ENCODE measurements around the gene MBNL2.

MBNL2 gene

DNA sequence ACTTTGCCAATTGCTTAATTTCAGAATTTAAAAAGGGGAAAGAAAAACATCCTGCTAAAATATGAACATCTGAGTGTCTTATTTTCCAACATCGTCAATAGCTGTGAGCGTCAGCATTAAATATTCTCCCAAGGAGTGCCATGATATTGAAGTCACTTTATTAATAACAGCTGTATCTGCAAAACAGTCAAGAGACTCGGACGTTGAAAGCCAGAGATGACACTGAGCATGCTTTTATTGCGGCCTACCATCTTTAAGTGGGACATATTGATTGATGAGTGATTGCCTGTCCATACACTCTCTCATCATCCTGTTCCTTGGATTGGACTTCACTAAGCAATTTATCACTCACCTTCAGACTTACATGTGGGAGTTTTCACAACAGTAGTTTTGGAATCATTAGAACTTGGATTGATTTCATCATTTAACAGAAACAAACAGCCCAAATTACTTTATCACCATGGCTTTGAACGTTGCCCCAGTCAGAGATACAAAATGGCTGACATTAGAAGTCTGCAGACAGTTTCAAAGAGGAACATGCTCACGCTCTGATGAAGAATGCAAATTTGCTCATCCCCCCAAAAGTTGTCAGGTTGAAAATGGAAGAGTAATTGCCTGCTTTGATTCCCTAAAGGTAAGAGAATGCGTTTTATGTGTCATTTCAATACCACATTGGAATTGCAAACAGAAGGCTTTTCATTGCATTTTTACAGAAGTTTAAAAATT is 53.8 kb downstream of the MBNL2 start:
- no peak for DNase-seq

DNA sequence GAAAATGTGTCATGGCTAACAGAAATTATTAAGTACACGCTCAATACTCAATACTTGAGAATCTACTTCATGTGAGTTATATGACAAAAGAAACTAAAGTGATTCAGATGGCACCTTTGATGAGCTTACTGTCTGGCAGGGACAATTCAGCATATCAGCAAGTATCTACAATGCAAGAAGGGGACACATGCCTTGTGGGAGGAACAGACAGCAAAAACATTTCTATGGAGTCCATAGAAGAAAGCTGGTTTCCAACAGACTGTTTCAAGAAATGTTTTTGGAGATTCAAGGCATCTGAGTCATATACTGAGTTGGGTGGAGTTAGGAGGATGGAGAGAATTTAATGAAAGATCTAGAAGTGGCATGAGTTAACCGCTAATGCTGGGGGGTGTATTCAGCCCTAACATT is 54.7 kb downstream of the MBNL2 start:
- DNase-seq, result no peak

DNA sequence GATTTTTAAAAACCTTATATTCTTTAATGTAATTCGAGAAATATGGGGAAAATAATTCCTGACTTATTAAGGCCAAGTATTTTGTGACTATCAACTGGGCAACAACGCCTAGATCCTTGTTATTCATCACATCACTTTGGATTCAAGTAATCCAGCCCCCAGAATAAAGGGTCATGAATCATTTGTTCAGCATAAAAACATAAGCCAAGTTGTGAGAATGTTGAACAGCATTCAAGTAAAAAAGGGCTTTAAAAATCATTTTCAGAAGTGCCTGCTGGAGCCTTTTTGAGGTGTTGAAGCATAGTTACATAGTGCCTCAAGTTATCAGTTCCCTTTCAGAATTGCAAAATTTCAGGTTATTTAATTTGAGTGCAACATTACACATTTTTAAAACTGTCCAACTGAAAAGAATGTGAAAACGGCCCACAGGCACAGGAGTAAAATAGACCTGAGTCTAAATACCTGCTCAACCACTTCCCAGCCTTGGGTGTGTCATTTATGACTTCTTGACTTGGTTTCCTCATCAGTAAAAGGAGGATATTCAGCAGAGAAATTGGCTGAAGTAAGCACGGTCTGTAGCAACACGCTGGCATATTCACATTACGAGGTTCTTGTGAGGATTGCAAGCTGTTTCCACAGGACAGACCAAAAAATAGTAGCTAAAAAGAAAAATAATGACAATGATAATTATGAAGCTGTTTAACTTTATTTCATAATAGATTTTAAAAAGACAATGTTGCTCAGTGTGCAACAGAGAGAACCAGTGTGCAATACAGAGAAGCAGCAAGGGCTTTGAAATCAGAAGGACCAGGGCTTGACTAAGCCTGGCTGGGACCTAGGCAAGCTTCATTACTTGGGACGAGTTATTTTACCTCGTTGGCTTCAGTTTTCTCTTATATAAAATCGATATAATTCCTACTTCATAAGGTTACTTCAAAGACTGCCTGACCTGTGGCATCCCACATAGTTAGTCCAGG is 56.6 kb downstream of the MBNL2 start:
- DNase-seq, result no peak

DNA sequence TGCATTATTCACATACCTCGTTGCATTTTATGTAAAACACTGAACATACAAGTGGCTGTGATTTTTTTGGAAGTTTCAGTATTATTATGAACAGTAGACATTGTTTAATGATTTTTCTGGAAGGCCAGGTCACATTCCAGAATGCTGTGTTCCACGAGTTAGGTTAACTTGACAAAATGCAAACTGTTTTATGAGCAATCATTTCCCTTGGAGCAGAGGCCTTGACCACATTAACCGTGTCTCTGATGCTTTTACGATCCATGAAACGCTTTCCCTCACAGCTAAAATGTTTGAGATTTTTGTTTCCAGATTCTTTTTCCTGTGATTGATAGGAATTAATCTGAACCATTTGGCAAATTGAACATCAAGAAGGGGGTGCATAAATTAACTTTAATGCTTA is 57.8 kb downstream of the MBNL2 start:
- no peak for DNase-seq

DNA sequence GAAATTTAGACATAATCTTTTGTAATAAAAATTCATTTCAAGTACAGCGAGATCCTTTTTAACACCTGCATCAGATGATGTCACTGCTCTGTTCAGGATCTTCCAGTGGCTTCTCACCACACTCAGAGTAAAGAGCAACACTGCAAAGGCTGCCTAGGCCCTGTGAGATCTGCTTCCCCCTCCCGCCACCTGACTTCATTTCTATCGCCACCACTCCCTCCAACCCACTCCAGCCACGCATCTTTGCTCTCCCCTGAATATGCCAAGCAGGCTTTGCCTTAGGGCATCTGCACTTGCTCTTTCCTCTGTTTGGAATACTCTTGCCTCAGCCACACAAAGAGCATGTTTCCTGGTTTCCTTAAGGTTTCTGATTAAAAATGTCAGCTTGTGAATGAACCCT is 58.3 kb downstream of the MBNL2 start:
- DNase-seq, result no peak

DNA sequence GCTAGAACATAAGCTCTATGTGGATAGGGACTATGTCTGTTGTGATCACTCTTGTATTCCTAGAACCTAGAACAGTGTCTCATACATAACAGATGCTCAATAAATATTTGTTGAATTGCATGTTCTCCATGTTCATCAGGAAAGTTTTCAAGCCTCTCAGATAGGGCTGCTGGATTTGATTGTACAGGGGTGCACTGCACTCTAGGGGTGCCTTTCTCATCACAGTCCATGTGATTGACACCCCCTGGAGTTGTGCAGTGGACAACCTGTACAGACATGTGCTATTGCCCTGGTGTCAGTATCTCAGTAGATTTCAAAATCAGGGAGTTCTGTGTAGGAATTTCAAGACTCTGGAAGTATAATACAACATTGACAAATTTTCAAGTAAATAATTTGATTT is 58.9 kb downstream of the MBNL2 start:
- no peak for DNase-seq

DNA sequence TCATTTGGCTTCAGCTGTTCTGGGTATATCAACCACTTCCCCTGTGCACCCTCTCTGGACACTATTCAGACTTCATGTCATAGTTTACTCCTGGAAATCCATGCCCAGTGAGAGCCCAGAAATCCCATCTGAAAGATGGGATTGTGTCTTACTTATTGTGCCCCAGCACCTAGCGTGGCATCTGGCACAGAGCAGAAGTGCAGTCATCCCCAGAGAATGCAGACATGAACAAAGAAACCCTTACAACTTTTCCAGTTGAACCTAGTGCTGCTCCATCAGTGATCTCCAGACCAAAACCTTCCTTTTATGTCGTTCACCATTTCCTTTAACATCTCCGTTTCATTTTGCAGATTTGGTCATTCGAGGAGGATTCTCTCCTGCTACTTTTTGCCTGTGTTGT is 60.6 kb downstream of the MBNL2 start:
- no peak for DNase-seq

DNA sequence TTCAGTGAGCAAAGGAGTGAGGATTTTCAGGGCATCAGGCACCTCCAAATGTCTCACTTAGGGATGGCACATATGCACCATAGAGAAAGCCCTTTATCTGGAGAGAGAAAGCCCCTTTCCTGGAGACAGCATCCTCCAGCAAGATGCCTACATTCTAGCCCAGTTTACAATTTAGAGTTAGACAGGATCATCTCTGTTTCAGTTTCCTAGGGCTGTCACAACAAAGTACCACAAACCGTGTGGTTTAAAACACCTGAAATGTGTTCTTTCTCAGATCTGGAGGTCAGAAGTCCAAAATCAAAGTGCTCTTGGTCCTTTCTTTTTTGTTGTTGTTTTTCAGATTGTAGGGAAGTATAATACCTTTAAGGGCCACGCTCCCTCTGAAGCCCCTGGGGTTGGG is 61.8 kb downstream of the MBNL2 start:
- DNase-seq, result no peak

DNA sequence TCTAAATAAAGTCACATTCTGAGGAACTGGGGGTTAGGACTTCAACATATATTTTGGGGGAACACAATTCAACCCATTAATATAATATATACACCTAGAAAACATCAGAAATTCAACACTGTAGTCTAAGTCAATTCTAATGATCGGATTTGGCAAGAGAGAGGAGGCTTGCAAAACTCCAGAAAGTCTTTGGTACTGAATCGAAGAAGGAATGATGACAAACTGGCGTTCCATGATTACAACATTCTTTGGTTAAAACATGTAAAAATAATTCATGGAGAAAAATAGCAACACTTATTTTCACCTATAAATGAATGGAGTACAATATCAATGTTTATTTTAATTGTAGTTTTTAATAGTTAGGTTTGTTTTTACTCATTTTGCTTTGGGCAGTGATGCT is 62.4 kb downstream of the MBNL2 start:
- no peak for DNase-seq

DNA sequence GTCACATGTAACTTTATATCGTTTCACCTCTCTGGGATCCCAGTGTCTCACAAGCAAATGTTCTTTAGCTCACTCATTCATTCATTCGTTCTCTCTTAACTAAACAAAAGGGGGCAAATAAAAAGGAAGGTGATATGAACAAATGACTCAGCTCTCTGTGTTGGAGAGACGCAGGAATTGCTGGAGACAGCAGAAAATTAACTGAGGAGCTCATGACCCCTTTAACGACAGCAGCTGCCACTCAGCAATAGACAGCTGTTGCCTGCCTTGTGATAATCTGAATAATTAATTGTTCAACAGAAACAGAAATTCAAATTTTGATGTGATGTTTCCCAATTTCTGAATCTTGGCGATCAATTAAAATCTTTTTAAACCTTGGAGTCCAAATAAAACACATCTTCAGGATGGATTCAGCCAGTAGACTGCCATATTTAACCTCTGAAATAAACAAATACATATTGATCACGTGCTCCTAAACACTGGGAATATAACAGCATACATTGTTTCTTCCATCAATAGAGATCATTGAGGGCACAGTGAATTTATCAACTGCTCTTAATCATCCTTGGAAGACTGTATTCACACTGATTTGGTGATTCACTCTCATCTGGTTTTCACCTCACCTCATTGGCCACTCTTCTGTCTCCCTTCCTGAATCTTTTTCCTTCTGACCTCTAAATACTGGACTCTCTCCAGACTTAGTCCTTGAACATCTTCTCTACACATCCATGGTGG is 63.3 kb downstream of the MBNL2 start:
- DNase-seq, result no peak

DNA sequence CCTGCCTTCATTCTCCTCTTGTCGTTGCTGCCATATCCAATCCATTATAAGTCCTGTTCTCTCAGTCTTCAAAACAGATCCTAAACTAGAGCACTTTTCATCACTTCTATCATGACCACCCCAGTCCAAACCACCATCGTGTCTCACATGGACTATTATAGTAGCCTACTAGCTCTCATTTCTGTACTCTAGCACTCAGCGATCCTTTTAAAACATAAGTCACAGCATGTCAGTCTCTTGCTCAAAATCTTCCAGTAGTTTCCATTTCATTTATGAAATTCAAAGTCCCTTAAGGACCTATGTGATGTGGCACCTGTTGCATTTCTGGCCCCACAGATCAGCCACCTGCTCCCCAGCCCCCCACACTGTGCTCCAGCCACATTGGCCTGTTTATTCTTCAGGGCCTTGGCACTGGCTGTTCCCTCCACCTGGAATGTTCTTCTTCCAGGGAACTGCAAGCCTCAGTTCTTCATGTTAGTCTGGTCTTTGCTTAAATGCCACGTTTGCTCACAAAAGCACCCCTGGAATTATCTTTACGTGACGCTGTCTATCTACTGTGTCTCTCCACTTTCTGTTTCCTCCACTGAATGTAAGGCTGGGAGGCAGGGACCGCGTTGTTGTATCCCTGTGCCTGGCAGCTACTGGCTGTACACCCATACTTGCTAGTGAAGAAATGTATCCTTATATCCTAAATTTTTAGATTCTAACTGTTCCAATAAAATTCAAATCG is 64.3 kb downstream of the MBNL2 start:
- DNase-seq, result no peak

DNA sequence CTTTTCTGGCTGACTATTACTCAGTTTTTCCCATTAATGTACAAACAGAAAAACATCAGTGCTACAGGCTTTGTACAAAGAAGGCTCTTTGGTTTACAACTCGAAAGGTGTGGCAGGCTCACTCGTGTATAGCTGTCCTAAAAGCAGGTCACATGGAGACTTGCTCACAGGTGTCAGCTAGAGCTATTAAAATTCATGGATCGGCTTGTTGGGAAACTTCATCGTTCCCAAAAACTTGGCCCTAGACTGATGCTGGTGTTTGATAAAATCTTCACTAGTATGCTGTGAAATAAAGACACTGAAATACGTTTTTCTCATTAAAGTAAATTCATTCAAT is 64.9 kb downstream of the MBNL2 start:
- DNase-seq, result no peak

DNA sequence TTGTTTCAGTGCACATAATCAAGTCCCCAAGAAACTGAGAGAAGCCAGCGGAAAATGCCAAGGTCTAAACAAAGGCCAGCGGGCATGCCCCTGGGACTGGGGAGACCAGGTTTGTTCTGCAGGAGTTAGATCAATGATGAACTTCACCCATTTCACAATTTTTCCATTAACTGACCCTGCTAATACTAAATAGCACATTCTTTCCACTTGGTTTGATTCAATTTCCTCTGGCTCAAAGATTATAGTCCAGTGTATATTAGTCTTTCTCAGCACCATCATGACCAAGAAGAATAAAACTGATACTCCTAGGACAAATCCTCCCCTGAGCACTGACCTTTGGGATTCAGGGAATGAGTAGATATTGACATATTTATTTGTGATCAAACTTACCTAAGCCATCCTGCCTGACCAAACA is 66.4 kb downstream of the MBNL2 start:
- DNase-seq, result no peak

DNA sequence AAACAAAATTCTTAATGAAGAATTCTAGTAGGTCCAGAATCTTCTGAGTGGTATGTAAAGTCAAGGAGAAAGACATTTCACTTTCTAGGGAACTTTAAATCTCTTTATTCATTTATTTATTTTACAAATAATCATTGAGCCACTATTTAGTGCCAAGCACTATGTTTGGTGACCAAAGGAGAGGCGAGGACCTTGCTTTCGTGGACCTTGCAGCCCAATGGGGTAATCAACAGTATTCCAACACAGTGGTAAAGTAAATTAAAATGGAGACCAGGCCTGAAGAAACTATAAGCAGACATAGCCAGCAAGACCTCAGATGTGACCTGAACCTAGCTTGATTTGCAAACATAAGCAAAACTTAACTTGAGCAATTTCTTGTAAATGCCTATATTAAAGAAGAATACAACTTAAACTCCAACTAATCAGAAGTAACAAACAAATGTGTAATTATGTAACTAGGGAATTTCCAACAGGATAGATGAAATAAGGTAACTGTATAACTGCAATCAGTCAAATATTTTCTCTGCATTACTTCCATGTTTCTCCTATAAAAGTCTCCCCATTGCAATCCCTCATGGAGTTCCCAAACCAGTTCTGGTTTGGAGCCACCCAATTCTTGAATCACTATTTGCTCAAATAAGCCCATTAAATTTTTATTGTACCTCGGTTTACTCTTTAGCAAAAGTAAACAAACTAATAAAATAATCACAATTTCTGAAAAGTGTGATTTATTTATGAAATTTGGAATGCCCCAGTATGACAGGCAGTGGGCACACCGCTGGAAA is 67.6 kb downstream of the MBNL2 start:
- no peak for DNase-seq

DNA sequence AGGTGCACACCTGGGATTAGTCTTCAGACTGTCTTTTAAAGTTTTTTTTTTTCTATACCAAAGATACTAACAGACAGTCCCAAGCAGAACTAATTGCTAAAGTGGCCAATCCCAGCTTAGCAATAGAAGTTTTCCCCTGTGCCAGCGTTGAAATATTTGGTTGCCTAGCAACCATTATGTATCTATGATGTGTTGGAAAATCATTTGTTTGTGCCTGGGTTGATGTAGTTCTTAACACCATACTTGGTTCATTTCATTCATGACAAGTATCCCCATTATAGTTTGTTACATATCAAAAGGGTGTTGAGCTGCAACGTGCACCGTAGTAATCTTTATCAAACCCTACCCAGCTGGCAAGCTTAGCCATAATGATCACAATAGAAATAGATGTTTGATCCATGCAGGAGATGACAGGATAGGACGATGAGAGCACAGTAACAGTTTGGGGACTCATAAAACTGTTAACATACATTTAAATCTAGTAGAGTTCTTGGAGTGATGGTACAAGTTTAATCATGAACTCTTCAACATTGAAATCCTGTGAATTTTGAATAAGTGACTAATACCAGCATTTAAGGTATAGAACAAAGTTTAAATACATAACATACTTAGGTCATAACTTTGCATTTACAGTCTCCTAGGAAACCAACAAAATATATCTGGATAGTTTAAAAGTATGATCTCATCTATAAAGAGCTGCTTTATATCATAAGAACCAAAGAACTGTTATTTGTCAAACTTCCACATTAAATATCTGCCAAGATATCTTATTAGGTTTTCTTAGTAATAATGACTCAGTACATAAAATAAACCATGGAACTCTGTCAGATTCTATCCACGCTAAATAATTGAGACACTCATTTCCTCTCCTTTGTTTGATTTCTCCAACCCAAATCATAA is 73.4 kb downstream of the MBNL2 start:
- no peak for DNase-seq

DNA sequence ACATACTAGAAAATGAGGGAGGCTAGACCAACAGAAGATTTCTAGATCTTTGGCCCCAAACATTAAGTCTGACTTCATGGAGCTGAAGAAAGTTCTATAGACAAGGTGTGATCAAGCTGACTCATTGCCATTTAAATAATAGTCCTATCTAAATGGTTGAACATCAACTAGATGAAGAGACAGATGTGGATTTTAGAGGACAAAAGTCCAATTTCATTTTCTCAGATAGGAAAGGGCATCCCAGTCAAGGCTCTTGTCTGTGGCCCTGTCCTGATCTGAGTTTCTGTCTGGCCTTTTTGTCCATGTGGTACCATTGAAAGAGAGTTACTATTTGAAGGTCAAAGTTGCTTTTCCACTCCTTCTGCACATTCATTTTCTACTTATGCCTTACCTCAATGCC is 74.6 kb downstream of the MBNL2 start:
- DNase-seq, result no peak

DNA sequence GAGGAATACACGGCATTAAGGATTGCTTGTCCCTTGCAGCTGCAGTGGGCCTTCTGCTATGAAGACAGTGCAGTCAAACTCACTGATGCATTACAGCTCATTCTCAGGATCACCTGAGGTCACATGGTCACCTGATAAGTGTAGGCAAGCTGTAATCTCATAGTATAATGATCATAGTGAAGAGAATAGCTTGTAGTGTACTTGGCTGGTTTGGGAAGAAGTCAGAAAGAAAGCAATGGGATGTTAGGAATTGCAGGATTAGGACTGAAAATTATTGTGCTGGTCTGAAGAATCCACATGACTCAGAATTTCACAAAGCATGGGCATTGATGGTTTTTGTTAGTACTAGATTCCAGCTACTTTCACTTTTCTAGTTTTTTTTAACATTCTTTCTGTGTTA is 76.7 kb downstream of the MBNL2 start:
- DNase-seq, result no peak

DNA sequence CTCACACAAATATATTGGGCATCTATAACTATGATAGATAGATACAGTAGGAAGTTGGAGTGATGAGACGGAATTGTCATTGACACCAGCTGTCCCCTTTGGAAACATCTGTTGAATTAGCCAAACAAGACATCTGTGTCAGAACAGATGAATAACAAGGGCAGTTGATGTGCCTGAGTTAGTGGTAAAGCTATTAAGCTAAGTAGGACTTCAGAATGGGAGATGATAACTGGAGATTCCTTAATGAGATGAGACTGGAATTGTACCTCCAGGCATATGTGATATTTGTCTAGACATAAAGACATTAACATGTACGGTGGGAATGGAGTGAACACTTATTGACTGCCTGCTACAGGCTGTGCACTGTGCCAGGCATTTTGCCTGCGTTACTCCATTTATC is 78.7 kb downstream of the MBNL2 start:
- DNase-seq, result no peak

DNA sequence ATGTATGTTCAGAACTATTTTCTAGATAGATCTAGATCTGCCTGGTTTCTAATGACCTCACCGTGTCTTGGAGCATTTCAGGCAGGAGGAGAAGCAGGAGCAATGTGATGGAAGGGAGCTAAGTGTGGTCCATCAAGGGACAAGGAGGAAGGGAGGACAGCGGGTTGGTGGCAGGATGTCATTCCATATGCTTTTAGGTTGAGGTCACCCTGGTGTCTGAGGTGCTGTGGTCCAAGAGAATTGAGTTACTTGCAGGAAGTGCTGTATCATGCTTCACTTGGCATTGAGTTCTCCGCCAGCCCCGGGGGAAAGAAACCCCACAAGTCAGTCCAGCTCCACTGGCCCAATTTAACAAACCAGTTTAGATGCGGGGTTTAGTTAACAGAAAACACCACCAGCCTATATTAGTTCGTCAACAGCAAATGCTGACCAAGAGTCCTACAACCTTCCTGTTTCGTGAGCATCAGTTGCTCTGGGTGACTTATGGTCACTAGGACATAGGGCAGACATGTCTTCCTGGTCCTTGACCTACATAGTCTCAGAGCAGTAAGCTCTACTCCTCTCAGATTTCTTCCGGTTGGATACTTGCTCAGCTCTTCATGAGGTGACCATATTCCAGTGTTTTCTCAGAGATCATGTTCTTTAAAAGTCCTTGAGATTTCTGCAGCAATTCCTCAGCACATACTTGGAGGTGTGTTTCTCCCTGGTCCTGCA is 79.4 kb downstream of the MBNL2 start:
- DNase-seq, result no peak

DNA sequence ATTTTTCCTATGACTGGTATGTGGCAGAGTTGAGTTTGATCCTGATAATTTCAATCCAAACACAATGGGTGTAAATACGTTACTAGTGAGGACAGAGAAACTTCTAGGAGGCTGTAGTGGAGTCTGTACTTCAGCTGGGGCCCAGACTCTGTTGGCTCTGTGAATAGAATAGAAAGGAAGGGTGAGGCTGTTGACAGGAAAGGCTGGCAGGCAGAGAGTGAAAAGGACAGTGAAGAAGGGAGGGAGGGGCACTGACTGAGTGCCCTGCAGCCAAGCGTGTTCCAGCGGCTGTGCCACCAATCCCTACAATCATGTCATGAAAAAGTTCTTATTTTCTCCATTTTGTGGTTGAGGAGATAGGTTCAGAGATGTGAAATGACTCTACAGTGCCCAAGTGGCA is 80.5 kb downstream of the MBNL2 start:
- no peak for DNase-seq
